ENCODE measurements around the gene AKAP14.
A peak's percentile ranks its signal among the peaks of the same experiment; 100 is the strongest.

The AKAP14 gene

DNA sequence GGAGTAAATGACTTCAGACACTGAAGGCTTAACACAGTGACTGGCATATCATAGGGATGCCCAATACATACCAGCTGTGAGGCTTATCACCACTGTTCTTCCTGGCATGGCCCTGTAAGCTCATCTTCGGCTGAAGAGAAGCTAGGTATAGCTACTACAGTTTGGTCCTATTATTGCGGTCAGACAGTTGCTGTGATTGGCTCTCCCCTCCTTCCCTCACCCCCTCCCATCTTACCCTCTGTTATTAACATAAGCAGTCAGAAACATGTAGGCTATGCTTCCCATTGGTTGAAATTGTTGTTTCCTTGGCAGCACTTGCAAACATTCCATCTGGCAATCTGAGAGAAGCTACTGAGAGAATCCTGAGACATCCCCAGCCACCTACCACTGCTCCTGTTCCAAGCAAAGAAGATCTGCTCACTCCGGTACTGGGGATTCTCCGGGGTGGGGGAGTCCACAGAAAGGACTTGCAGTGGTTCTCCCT, at the start of gene AKAP14:
AKAP14 (plus strand) TSS at position 51 of the 484 bp plus-strand sequence. CDS start 7,331 bp downstream, outside the sequence.
- no peaks in the 10 kb centered on the region for H3K36me3 Mint-ChIP-seq (ENCODE audit: insufficient read depth)
- no peak for ATAC-seq (replicated peaks; ENCODE audit: extremely low read depth, poor library complexity, severe bottlenecking)

DNA sequence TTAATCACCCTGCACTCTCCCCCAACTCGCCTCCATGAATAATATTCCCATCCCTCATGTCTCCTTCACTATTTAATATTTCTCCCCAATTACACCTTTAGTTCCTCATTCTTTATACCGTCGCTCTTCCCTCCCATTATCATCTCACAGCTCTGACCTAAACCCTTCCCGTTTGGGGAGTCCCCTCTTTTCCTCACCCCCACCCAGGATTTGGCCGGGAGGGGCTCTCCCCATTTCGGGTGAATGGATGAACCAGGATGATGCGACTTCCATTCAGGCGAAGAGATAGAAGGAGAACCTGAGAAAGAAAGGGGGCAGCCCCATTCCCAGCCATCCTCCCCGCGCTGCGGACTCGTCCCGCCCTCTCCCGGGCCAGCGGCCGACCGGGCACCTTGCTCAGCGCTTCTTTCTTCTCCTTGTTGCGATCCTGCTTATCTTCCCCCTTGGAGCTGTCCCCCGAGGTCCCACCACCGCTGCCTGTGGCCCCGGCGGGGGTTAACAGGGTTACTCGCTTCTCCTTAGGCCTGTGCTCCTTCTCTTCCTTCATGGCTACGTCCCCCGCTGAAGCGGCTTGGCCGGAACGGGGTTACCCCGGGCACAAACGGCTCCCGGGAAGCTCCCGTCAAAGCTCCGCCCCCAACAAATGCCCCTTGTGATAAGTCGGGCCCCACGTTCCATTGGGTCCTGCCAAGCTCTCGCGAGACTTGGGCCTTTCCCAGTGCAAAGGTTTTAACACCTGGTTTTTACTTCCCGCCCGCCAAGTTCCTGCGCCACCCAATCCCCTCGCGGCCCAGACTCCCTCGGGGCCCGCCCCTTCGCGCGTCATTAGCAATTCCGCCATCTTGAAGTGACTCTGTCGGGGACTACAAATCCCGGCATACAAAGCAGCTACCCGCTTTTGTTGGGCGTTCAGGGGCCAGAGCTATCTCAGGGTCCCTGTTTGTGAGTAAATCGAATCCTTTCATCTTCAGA, 43.0 kb upstream of the AKAP14 start, which contains the start of gene UPF3B:
UPF3B (minus strand) TSS at position 582 of the 972 bp plus-strand sequence; CDS start at position 547, 35 bp downstream.
- H3K4me3 Mint-ChIP-seq: peak within 1 kb of the TSS; percentile 99
- peaks cover 11% of the 10 kb centered on the region for H3K4me1 Mint-ChIP-seq
- no peaks in the 10 kb centered on the region for H3K9me3 Mint-ChIP-seq
- H3K27ac Mint-ChIP-seq (ENCODE audit: low read depth): peak within 1 kb of the TSS; percentile 99
- H3K27me3 Mint-ChIP-seq: no peaks in the 10 kb centered on the region
- peak; percentile 99 for ATAC-seq (replicated peaks; ENCODE audit: extremely low read depth, poor library complexity, severe bottlenecking)
- DNase-seq (ENCODE audit: low spot score in 2 of 2): peak; percentile 71 to 89
- peaks cover 18% of the 10 kb centered on the region for H3K36me3 Mint-ChIP-seq (ENCODE audit: insufficient read depth)

More for the DNA sequence above, at the start of gene AKAP14:
- no peak for DNase-seq (ENCODE audit: low spot score in 2 of 2)
- Mint-ChIP-seq H3K27me3 (no peaks in the 10 kb centered on the region), H3K27ac (ENCODE audit: low read depth) (no peak within 1 kb of the TSS), H3K9me3 (no peaks in the 10 kb centered on the region), H3K4me1 (no peaks in the 10 kb centered on the region), H3K4me3 (no peak within 1 kb of the TSS)

DNA sequence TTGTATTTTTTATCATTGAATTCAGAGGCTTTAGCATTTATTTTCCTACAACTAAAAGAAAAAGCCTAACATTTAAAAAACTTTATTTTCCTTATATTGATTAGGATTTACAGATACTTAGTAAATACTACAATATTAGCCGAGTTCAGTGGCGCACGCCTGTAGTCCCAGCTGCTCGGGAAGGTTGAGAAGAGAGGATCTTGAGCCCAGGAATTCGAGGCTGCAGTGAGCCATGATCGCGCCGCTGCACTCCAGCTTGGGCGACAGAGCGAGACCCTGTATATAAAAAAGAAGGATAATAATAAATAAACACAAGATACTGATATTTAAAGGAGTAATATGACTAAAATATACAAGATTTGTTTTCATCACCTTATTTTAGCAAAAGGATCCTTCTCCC, 42.2 kb upstream of the AKAP14 start:
- Mint-ChIP-seq H3K9me3 (no peaks in the 10 kb centered on the region), H3K4me1 (peaks cover 11% of the 10 kb centered on the region), H3K27me3 (no peaks in the 10 kb centered on the region), H3K27ac (ENCODE audit: low read depth) (peak overlapping the region; percentile 99), H3K4me3 (peak overlapping the region; percentile 99), H3K36me3 (ENCODE audit: insufficient read depth) (peaks cover 16% of the 10 kb centered on the region)
- DNase-seq (ENCODE audit: low spot score in 2 of 2) (no peak), ATAC-seq (replicated peaks; ENCODE audit: extremely low read depth, poor library complexity, severe bottlenecking) (no peak)

DNA sequence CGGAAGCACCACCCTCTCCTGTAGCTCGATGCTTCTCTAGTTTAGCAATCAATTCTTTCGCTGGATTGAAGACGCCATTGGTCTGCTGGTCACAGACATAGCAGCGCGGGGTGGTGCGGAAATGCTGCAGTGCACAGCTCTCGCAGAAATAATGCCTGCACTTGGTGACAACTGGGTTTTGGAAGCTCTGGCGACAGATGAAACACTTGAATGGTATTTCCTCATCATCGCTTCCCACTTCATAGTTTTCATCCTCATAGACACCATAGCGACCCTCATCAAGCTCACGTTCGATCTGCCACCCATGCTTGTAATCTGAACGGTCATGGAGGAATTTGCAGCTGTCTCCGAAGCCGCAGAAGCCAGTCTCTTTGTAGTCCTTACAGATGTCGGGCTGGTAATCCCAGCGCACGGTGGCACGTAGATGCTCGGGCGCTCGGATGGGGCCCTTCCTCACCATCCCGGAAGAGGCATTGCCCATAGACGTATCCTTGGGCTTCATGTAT, 25.0 kb upstream of the AKAP14 start:
- Mint-ChIP-seq H3K4me1 (peaks cover 17% of the 10 kb centered on the region), H3K27ac (ENCODE audit: low read depth) (peak overlapping the region; percentile 98), H3K4me3 (peak overlapping the region; percentile 95), H3K36me3 (ENCODE audit: insufficient read depth) (peaks cover 26% of the 10 kb centered on the region), H3K27me3 (no peaks in the 10 kb centered on the region), H3K9me3 (no peaks in the 10 kb centered on the region)
- ATAC-seq (replicated peaks; ENCODE audit: extremely low read depth, poor library complexity, severe bottlenecking): peak; percentile 21
- peak in 1 of 2 donors; percentile 11 for DNase-seq (ENCODE audit: low spot score in 2 of 2)

DNA sequence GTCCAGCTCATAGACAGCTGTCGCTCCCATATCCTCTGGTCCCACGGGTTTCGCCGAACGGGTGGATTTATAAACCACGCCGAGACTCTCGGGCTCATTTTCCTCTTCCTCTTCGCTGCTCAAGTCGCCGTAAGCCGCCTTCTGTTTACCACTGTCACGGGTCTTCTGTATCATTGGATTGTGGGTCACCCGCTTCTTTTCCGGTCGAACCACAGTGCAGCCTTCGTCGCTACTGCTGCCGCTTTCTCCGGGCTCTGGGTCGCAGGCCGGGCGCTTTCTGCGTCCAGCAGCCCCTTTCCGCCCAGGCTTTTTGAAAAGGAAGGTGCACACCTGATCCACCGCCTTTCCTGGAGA, 24.5 kb upstream of the AKAP14 start:
- Mint-ChIP-seq H3K27ac (ENCODE audit: low read depth) (peak overlapping the region; percentile 98), H3K4me1 (peaks cover 17% of the 10 kb centered on the region), H3K36me3 (ENCODE audit: insufficient read depth) (peaks cover 32% of the 10 kb centered on the region), H3K4me3 (peak overlapping the region; percentile 95), H3K9me3 (no peaks in the 10 kb centered on the region), H3K27me3 (no peaks in the 10 kb centered on the region)
- ATAC-seq (replicated peaks; ENCODE audit: extremely low read depth, poor library complexity, severe bottlenecking) (peak; percentile 45), DNase-seq (ENCODE audit: low spot score in 2 of 2) (no peak)

DNA sequence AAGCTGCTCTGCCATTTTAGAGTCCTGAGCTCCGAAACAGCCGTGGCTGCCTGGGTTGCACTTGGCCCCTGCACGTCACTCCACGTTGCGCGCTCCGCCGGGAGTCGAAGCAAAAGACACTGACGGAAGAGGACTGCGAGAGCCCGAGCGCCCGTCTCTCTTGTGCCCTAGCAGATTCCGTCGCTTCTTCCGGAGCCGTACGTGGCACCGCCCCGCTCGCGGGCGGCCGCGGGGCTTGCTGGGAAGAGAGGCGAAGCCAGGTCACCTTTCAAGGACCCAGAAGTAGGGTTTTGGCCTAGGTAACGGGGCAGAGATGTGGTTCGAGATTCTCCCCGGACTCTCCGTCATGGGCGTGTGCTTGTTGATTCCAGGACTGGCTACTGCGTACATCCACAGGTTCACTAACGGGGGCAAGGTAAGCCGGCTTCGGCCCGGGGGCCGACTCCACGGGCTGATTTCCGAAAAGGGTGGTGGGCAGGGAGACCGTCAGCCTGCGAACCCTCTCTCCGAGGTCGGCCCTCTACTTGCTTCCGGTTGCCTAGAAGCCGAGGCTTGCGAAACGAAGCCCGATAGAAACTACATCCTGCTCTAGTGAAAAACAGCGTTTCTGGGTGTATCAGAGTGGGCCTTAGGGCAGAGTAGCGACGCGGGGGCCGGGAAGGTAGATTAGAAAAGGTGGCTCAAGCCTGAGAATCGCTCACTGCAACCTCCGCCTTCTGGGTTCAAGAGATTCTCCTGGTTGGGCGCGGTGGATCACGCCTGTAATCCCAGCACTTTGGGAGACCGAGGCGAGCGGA, 23.9 kb upstream of the AKAP14 start, which contains the start of the genes NDUFA1 and RNF113A:
NDUFA1 (plus strand) TSS at position 234 of the 797 bp plus-strand sequence; CDS start at position 314, 80 bp downstream.
RNF113A (minus strand) TSS at position 135 of the 797 bp plus-strand sequence; CDS start at position 15, 120 bp downstream.
- peak; percentile 89 for ATAC-seq (replicated peaks; ENCODE audit: extremely low read depth, poor library complexity, severe bottlenecking)
- H3K36me3 Mint-ChIP-seq (ENCODE audit: insufficient read depth): peaks cover 33% of the 10 kb centered on the region
- peak within 1 kb of the TSS; percentile 98 for H3K27ac Mint-ChIP-seq (ENCODE audit: low read depth)
- DNase-seq (ENCODE audit: low spot score in 2 of 2): peak; percentile 64 to 79
- no peaks in the 10 kb centered on the region for H3K9me3 Mint-ChIP-seq
- H3K4me1 Mint-ChIP-seq: peaks cover 17% of the 10 kb centered on the region
- peak within 1 kb of the TSS; percentile 95 for H3K4me3 Mint-ChIP-seq
- no peaks in the 10 kb centered on the region for H3K27me3 Mint-ChIP-seq

DNA sequence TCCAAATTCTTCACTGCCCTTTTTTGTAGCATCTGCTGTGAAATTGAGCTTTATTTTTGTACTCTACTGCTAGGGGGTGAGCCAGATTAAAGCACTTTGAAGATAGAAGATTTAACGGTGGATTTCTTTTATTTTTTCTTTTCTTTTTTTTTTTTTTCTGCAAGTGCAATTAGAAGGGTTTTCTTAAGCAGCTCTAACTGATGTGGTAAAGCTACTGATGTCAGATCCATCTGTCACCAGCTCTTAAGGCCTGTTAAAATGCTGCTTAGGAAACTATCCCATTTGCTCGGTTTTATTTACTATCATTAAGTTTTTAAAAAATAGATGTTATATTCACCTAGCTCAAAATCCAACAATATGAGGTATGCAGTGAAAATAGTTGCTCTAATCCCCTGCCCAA, 17.0 kb upstream of the AKAP14 start:
- Mint-ChIP-seq H3K9me3 (no peaks in the 10 kb centered on the region), H3K36me3 (ENCODE audit: insufficient read depth) (peaks cover 28% of the 10 kb centered on the region), H3K27ac (ENCODE audit: low read depth) (no peak overlapping the region), H3K4me1 (peaks cover 12% of the 10 kb centered on the region), H3K4me3 (no peak overlapping the region), H3K27me3 (no peaks in the 10 kb centered on the region)
- DNase-seq (ENCODE audit: low spot score in 2 of 2) (no peak), ATAC-seq (replicated peaks; ENCODE audit: extremely low read depth, poor library complexity, severe bottlenecking) (no peak)

DNA sequence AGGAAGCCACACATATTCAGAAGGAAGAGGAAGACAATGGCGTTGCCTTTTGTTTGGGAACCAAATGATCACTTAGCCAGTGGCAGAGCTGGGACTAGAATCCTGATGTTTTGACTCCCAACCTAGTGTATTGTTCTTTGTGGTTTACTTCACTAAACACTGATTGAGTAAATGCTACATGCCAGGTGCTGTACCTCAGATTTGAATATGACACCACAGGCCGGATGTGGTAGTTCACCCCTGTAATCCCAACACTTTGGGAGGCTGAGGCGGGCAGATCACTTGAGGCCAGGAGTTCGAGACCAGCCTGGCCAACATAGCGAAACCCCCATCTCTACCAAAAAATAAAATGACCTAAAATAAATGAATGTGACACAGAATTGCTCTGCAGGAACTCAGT, 15.6 kb upstream of the AKAP14 start:
- H3K27me3 Mint-ChIP-seq: no peaks in the 10 kb centered on the region
- DNase-seq (ENCODE audit: low spot score in 2 of 2) (no peak), ATAC-seq (replicated peaks; ENCODE audit: extremely low read depth, poor library complexity, severe bottlenecking) (no peak)
- peaks cover 23% of the 10 kb centered on the region for H3K36me3 Mint-ChIP-seq (ENCODE audit: insufficient read depth)
- no peak overlapping the region for H3K4me3 Mint-ChIP-seq
- H3K4me1 Mint-ChIP-seq: peaks cover 12% of the 10 kb centered on the region
- peak overlapping the region; percentile 55 for H3K27ac Mint-ChIP-seq (ENCODE audit: low read depth)
- H3K9me3 Mint-ChIP-seq: no peaks in the 10 kb centered on the region

DNA sequence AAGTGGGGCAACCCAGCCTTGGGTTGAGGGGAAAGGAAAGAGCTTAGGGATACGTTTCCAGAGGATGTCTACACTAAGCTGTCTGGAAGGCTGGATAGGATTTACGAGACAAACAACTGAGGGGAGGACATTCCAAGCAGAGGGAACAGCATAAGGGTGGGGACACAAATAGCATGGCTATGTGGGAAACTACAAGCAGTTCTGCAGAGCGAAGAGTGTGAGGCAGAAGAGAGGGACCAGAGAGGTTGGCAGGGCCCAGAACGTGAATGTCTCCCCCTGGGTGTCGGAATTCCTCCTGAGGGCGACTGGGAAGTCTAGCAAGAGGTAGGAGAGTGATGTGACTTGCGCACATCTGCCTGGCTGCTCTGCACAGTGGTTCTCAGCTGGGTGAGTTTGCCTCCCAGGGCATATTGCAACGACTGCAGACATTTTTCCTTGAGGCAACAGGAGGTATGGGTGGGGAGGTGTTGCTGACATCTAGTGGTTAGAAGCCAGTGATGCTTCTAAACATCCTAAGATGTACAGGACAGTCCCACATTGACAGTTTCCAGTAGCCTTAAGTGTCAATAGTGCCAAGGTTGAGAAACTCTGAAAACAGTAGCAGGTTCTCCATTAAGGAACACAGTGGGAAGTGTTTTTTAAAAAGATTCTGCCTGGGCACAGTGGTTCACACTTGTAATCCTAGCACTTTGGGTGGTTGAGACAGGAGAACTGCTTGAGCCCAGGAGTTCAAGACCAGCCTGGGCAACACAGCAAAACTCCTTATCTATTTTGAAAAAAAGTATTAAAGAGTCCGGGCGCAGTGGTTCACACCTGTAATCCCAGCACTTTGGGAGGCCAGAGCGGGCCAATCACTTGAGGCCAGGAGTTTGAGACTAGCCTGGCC, 14.9 kb upstream of the AKAP14 start:
- H3K4me3 Mint-ChIP-seq: no peak overlapping the region
- H3K27ac Mint-ChIP-seq (ENCODE audit: low read depth): peak overlapping the region; percentile 55
- H3K4me1 Mint-ChIP-seq: peaks cover 12% of the 10 kb centered on the region
- no peaks in the 10 kb centered on the region for H3K27me3 Mint-ChIP-seq
- DNase-seq (ENCODE audit: low spot score in 2 of 2): no peak
- H3K9me3 Mint-ChIP-seq: no peaks in the 10 kb centered on the region
- peak; percentile 77 for ATAC-seq (replicated peaks; ENCODE audit: extremely low read depth, poor library complexity, severe bottlenecking)
- peaks cover 20% of the 10 kb centered on the region for H3K36me3 Mint-ChIP-seq (ENCODE audit: insufficient read depth)

DNA sequence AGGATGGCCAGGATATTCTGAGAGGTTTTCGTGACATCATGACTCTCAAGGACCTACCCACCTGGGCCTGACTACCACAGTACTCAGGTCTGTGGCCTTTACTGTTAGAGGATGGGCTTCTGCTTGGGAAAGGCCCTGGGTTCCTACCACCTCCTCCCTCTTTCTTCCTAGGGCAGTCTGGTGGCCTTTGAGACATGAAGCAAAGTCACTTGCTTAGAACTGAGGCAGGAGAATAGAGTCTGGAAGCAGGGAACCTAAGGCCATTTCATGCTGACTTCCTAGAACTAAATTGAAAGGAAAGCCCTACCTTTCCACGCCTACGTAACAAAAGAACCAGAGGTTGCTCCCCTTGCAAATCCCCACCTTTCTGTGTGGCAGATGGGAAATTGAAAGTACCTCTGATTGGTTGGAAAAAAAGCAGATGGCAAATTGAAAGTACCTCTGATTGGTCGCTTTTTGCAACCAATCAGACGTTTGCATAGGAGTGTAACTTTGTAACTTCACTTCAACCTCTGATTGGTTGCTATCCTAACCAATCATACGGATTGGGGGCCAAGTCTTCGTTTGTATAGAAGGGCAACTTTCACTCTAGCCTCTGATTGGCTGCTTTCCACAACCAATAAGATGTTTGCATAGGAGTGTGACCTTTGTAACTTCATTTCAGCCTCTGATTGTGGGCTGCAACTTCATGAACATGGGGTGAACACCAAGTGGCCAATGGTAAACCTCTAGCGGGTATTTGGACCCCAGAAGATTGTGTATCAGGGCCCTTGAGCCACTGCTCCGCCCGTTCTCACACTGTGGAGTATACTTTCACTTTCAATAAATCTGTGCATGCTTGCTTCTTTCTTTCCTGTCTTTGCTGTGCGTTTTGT, 9.9 kb upstream of the AKAP14 start:
- ATAC-seq (replicated peaks; ENCODE audit: extremely low read depth, poor library complexity, severe bottlenecking) (peak; percentile 71), DNase-seq (ENCODE audit: low spot score in 2 of 2) (peak in 1 of 2 donors; percentile 10)
- H3K27me3 Mint-ChIP-seq: no peaks in the 10 kb centered on the region
- H3K36me3 Mint-ChIP-seq (ENCODE audit: insufficient read depth): peaks cover 2% of the 10 kb centered on the region
- peak overlapping the region; percentile 69 for H3K27ac Mint-ChIP-seq (ENCODE audit: low read depth)
- peaks cover 6% of the 10 kb centered on the region for H3K4me1 Mint-ChIP-seq
- H3K4me3 Mint-ChIP-seq: peak overlapping the region; percentile 67
- no peaks in the 10 kb centered on the region for H3K9me3 Mint-ChIP-seq

All from central memory CD8-positive, alpha-beta T cell (primary cell).